GM21423 (cell line): ENCODE results near the gene KDF1.
A peak's percentile ranks its signal among the peaks of the same experiment; 100 is the strongest.

ENCODE experiments used
- ATAC-seq: cut with Tn5 transposase; IDR thresholded peaks from one replicate; pipeline ENCODE4 v1.9.1; 2021; ENCODE audit warnings: mild to moderate bottlenecking, moderate library complexity; ENCODE audit not compliant: unreplicated experiment

The KDF1 gene

GRCh38 chr1:26921540-26922430 is 38.5 kb downstream of the KDF1 start, which contains the start of gene NUDC:
Gene NUDC, plus strand, starts transcription at chr1:26921743. Its CDS starts 106 bp downstream, at chr1:26921849.
- ATAC-seq = peak; percentile 96

DNA sequence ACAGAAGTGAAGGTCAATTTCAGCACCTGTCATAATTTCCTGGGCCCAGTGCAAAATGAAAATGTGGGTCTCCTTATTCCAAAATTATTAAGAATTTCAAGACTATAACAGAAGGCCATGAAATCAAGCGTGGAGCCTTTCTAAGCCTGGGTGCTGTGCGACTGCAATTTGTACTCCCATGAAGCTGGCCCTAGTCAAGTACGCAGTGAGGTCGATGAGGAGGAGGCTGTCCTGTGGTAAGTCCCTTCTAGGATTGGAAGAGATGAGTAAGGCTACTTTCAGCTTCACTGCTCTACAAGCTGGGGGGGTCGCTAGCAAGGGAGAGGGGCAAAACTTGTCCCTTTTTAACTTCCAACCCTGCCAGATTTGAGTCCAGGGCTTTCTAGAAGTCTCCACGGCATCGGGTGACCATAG is 39.1 kb downstream of the KDF1 start:
- no peak for ATAC-seq

DNA sequence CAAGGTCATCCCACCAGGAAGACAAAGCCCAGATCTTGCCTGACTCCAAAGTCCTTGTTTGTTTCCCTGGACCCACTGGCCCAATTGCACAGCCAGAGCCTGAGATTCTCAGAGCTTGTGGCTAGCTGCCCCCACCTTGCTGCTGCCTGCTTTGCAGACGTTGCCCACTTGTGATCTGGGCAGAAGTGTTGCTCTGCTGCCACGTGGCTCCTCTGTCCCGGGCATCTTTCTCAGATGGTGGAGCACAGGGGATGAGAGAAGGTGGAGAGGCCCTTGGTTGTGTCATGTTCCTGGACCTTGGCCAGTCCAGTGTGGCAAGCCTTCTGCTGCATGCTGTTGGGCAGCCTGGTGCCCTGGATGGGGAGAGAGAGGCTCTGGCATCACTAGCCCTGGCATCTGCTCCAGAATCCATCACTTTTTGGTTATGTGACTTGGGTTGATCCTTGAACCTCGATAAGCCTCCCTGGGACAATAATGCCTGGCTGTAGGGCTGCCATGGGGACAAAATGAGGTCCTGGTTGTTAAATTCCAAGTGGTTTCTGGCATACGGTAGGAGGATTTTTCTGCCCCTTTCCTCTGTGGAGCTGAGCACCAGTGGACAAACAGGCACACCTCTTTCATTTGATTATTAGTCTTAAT is 44.9 kb downstream of the KDF1 start:
- ATAC-seq = no peak

- no peak for ATAC-seq
These were observed 46.3 kb downstream of the KDF1 start, which contains the start of gene NR0B2 for GRCh38 chr1:26913754-26914619. Gene NR0B2, minus strand, starts transcription at chr1:26913975. Its CDS starts 35 bp downstream, at chr1:26913940.

- ATAC-seq = no peak
These were observed 46.9 kb downstream of the KDF1 start for GRCh38 chr1:26913389-26913753.

DNA sequence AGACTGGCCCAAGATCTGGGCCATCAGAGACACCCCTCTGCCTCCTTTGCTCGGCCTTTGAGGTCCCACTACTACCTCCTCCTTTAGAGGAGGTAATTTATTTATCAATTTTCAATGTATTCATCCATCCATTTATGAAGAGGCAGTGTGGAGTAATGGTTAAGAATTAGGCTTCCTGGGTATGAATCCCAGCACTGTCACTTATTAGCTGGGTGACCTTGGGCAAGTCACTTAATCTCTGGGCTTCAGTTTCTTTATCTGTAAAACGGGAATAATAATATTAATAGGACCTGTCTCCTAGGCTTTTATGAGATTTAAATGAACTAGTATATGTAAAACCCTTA is 48.1 kb downstream of the KDF1 start:
- ATAC-seq = no peak

DNA sequence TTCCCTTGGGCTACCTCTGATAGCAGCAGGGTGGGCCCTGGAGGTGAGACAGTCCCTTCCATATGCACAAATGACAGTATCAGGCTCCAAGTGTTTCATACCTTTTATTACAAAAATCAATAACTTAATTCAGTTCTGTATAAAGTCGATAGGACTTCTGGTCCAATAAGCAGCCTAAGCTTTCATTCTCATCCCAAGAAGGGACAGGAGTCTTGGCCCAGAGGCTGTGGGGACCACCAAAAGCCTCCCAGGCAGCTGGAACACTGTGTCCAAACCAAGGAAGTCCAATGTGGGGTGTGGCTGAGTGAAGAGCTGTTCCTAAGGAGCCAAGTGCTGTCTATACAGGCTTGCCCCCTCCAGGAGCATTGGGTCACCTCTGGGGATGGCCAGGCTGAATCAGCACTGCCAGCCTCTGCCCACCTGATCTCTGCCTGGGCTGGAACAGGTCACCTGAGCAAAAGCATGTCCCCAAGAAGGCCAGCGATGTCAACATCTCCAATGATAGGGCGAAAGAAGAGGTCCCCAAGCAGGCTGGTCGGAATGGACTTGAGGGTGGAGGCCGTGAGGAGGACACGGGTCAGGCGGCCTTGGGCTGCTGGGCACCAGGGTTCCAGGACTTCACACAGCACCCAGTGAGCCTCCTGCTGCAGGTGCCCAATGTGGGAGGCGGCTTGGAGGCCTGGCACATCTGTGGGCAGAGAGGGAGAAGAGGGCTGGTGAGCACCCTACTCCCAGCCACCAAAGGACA is 48.7 kb downstream of the KDF1 start:
- ATAC-seq = no peak

DNA sequence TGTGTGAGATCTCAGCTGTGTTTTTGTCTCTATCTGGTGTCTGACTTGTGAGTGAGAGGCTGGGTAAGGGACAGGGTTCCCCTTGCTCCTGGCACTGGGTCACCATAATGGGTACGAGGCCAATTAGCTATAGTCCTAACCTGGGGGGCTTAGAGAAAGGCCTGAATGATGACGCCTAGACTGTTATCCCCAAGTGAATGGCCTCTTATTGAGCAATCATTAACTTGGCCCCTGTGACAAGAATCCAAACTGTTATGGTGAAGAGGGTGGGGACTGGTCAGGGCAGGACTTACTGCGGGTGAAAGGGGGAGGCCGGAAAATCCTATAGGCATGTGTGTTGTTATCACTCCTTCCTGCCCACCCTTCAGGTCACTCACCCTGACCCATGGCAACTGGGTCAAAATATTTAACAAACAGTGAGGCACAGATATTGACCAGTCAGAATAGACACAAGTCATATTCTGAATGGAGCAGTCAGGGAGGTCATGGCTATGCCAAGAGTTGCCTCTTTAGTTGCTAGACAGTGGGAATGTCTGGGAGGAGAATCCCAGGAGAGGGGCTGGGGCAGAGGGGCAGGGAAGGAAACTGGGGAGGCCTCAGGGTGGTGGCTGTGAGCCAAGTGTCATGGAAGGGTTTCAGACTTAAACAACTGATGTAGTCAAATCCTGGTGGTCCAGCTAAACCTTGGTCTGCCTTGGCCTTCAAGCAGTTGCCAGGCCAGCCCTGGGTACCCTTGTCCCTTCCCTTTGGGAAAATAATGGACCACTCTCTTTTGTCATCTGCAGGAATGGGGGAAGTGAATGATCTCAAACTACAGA is 49.7 kb downstream of the KDF1 start:
- no peak for ATAC-seq

DNA sequence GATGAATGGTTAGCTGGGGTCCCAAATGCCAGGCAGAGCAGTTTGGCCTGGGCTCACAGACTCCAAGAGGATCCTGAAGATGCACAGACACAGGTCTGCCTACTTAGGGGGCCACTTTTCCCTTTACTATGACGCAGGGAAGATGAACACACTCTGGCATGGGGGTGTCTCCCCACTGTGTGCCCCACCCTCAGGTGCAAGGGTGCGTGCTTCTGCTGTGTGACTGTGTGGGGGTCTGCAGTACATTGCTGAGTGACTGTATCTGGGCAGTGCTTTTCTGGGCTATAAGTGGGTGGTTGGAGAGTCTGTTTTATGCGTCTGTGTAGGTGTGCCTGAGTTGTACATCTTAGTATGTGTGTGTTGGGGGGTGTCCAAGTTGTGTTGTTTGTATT is 50.3 kb downstream of the KDF1 start:
- ATAC-seq = no peak

GRCh38 chr1:26907071-26907917 is 53.0 kb downstream of the KDF1 start:
- no peak for ATAC-seq

GRCh38 chr1:26900815-26901511 is 59.3 kb downstream of the KDF1 start:
- no peak for ATAC-seq

DNA sequence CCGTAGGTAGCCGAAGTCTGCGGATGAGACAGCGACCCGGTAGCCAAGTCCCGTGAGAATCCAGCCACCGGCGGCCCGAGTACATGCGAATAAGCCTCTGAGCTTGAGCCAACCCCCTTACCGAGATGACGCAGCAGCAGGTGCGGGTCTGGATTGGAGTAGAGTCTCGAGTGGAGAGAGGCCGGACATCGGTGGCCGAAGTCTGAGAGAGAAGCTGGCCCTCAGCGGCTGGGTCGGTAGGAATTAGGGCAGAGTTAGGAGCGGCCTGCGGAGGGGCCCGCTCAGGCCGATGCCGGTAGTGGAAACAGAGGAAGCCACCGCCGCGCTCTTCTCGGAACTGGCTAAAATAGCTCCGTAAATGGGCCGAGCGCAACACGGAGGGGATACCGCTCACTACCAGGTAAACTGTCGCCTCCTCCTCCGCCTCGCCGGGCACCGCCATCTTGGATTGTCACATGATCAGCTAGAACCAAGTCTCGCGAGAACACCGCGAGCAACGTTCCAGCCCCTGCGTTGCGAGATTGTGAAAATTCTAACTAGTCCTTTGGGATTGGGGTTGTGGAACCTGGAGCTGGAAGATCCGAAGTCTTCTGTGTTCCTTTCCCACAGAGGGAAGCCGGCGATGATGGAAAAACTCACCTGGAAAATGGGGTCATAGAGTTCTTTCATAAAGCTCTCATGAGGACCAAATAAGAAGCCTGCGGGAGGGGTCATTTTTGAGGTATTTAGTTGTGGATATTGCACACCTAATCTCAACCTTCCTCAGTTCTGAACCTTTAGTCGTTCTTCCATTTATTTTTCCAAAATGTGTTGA is 60.1 kb downstream of the KDF1 start, which contains the start of gene GPATCH3:
GPATCH3 (minus strand) TSS at position 467 of the 814 bp plus-strand sequence; CDS start at position 442, 25 bp downstream.
- ATAC-seq = peak; percentile 89
